Ovary (tissue), 9 donors: ENCODE data around the gene EPHA1. TPM values are rescaled to one million over a fixed set of nuclear protein-coding genes. Genes with fewer than 3 reads are reported as not detected.

ENCODE experiments used
- DNase-seq, 5 donors: peaks; one replicate each; pipeline ENCODE4 v3.0.0-alpha.2; 2019 to 2020
- H3K27ac ChIP-seq, 2 donors: fragments of 200-600 bp; one replicate each; pipeline versions ENCODE4 v1.5.1 to v1.8.0; 2019 to 2022
- H3K27me3 ChIP-seq: fragments of 200-600 bp; one replicate; pipeline ENCODE4 v1.8.0; 2022
- H3K36me3 ChIP-seq: fragments of 200-600 bp; sonication (generic); one replicate; pipeline ENCODE4 v1.5.1; 2019
- H3K4me1 ChIP-seq: one replicate; pipeline ENCODE4 v1.8.1; 2013; ENCODE audit warnings: mild to moderate bottlenecking, moderate library complexity; ENCODE audit not compliant: insufficient read depth
- H3K4me3 ChIP-seq: fragments of 200-600 bp; sonication (generic); one replicate; pipeline ENCODE4 v1.5.1; 2017
- H3K9me3 ChIP-seq, 2 donors: fragments of 200-600 bp in 1 of 2; sonication (generic) in 1 of 2; one replicate each; pipeline versions ENCODE4 v1.5.1 to v1.8.1; 2013 to 2019; ENCODE audit warnings: mild to moderate bottlenecking in 1 of 2, moderate library complexity in 1 of 2
- EP300 ChIP-seq: sonication (generic); formaldehyde crosslinking; IDR thresholded peaks from one replicate; pipeline ENCODE4 v1.6.1; 2017; ENCODE audit warnings: antibody characterized with exemption
- POLR2A ChIP-seq: fragments of 450-650 bp; IDR thresholded peaks from one replicate; pipeline ENCODE4 v1.6.1; 2017; ENCODE audit warnings: antibody characterized with exemption, mild to moderate bottlenecking, moderate library complexity
- WGBS, 3 donors: extraction: QIAGEN DNeasy Blood & Tissue Kit in 1 of 3; methylation state at CpG; one replicate each; pipeline versions ENCODE4 v1.1.5 to v1.1.7; 2013 to 2017; 5-methylcytosine and 5-hydroxymethylcytosine counted together
- intact Hi-C, 4 donors: fragments of 100-400 bp; cut with DNase I; formaldehyde crosslinking; loops; one replicate each; pipeline versions ENCODE4 v1.11.0 to v1.15.1; 2022 to 2023
- polyA plus RNA-seq, 2 donors: library from polyadenylated mRNA; stranded (reverse); fragments of 200-250 nt in 1 of 2; fragments of 350-450 nt in 1 of 2; fragmentation: Illumina TruSeq in 1 of 2; extraction: RNeasy Lipid Tissue Mini Kit (QIAGEN cat#74804) in 1 of 2; gene quantifications; one replicate each; pipeline ENCODE4 v1.2.3, GENCODE V29; 2013 to 2014
- total RNA-seq, 7 donors: library from RNA; depleted of rRNA in 2 of 7; stranded (reverse); fragments of >200 nt in 2 of 7; fragmentation: NEBNext Ultra II Directional in 3 of 7; extraction: Animal tissue kit (Norgen Biotek cat#: 25700) in 3 of 7; gene quantifications; one replicate each; pipeline versions ENCODE4 v1.1.0 to v1.2.4, GENCODE V29; 2016 to 2023
- TF ChIP-seq, protein P1 (sequence below), 3 donors: fragments of 450-650 bp in 2 of 3; fragments of 200-600 bp in 1 of 3; IDR thresholded peaks; one replicate each; pipeline versions ENCODE4 v1.5.1 to v1.8.0; 2016 to 2022; ENCODE audit warnings: antibody characterized with exemption in 3 of 3, mild to moderate bottlenecking in 1 of 3
- donor health status: DM: no; HTN: no; CAD: no; lungs with moderate emphysema.
- donor health status: DM: no; HTN: no; CAD: no.
- donor health status: Bipolar disorder and iron deficiency.
- donor health status: DM: yes; HTN: yes; CAD: no.
- donor health status: DM: no; HTN: no; CAD: no.
- donor health status: DM: yes; HTN: yes; CAD: no.

The EPHA1 gene
- total and polyA plus RNA-seq, 9 donors: 0.21 to 21.3 (median 1.7) TPM; not detected in 1

DNA sequence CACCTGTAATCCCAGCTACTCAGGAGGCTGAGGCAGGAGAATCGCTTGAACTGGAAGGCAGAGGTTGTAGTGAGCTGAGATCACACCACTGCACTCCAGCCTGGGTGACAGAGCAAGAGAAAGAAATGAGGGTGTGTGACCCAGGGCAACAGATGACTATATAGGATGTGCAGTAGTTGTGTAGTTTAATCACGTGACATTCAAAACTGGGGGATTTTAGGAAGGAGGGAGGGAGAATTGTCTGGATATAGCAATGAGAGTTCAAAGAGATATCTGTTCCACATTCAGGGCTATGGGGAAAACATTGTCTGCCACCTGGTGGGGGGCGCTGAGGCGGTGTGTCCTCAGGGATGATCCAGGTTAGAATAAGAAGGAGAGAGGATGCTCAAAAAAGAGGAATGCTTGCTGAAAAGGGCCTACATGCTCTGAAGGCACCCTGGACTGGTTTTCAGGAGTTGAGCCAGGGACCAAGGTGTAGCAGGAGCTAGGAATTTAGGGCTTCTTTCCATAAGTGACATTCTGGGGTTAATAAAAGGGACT is 35.3 kb downstream of the EPHA1 start:
- WGBS, 3 donors: 79 to 89% (median 83%) methylated on average over 4 of the region's 4 CpGs
- Histone ChIP-seq H3K36me3 (no peaks in the 10 kb centered on the region), H3K27me3 (no peaks in the 10 kb centered on the region), H3K4me3 (no peak overlapping the region), H3K27ac (no peak overlapping the region), H3K4me1 (no peaks in the 10 kb centered on the region), H3K9me3 (no peaks in the 10 kb centered on the region)
- intact Hi-C loops: no loop called here
- no peak for DNase-seq
- TF ChIP-seq POLR2A (no peak), EP300 (no peak)
- TF ChIP-seq, protein P1, sequence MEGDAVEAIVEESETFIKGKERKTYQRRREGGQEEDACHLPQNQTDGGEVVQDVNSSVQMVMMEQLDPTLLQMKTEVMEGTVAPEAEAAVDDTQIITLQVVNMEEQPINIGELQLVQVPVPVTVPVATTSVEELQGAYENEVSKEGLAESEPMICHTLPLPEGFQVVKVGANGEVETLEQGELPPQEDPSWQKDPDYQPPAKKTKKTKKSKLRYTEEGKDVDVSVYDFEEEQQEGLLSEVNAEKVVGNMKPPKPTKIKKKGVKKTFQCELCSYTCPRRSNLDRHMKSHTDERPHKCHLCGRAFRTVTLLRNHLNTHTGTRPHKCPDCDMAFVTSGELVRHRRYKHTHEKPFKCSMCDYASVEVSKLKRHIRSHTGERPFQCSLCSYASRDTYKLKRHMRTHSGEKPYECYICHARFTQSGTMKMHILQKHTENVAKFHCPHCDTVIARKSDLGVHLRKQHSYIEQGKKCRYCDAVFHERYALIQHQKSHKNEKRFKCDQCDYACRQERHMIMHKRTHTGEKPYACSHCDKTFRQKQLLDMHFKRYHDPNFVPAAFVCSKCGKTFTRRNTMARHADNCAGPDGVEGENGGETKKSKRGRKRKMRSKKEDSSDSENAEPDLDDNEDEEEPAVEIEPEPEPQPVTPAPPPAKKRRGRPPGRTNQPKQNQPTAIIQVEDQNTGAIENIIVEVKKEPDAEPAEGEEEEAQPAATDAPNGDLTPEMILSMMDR (IDR thresholded peaks at IDR 0.05): no peak

DNA sequence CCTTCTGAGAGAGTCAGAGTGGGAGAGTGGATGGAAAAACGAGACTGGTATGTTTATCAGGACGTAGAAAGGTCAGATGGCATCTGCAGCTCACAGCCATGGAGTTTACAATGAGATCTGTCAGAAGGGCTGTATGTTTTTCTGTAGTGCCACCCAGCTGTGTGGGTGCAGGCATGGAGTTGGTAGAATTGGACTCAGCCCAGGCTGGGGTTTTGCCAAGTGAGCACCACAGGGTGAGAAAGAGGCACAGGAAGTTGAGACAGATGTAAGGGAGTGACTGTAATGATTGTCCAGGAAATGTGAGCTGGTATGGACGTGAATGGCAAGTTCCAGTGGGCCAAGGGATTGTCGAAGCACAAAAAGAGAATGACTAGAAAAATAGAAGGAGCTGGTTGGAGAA is 36.6 kb downstream of the EPHA1 start:
- Histone ChIP-seq H3K9me3 (no peaks in the 10 kb centered on the region), H3K4me3 (no peak overlapping the region), H3K36me3 (no peaks in the 10 kb centered on the region), H3K4me1 (no peaks in the 10 kb centered on the region), H3K27ac (no peak overlapping the region), H3K27me3 (no peaks in the 10 kb centered on the region)
- DNase-seq: no peak
- 62 to 65% (median 63%) methylated on average over 4 of the region's 4 CpGs for WGBS, 3 donors
- intact Hi-C loops: no loop called here
- TF ChIP-seq EP300 (no peak), POLR2A (no peak)
- TF ChIP-seq, protein P1 (IDR thresholded peaks at IDR 0.05): no peak

DNA sequence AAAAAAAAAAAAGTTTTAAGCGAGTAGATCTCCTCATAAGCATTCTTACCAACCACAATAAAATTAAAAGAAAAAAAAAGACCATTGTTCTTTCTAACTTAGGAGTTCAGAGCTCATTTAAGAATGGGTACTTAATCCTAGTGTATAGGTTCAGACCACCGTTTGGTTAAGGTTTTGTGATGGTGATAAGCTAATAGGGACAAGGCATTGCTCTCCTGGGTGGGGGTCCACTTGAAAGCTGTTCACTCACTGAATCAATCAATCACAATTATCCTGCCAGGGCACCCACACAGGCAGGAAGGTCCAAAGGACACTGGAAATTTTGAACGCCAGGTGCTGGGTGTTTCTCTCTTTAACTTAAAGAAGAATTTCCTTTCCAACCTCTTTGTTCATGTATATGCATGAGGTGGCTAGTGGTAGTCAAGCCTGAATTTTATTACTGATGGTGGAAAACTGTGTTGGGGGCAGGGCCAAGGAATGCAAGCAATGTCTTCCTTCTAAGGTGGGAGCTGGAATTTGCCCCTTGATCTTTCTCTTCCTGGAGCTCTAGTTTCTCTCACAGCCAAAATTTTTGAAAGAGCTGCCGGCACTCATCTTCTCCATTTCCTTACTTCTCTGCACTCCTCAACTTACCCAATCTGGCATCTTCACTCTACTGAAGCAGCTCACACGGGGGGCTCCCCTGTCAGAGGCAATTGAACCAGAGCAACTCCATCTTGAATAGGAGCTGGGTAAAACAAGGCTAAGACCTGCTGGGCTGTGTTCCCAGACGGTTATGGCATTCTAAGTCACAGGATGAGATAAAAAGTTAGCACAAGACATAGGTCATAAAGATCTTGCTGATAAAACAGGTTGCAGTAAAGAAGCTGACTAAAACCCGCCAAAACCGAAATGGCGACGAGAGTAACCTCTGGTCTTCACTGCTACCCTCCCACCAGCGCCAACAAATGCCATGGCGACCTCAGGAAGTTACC is 38.7 kb downstream of the EPHA1 start:
- no peak overlapping the region for H3K27ac ChIP-seq
- no peaks in the 10 kb centered on the region for H3K36me3 ChIP-seq
- no peak overlapping the region for H3K4me3 ChIP-seq
- intact Hi-C loops: no loop called here
- TF ChIP-seq POLR2A (no peak), EP300 (no peak)
- TF ChIP-seq, protein P1 (IDR thresholded peaks at IDR 0.05): no peak
- WGBS, 3 donors: 78 to 81% (median 78%) methylated on average over 12 of the region's 12 CpGs
- no peaks in the 10 kb centered on the region for H3K4me1 ChIP-seq
- H3K27me3 ChIP-seq: no peaks in the 10 kb centered on the region
- DNase-seq: no peak
- no peaks in the 10 kb centered on the region for H3K9me3 ChIP-seq

DNA sequence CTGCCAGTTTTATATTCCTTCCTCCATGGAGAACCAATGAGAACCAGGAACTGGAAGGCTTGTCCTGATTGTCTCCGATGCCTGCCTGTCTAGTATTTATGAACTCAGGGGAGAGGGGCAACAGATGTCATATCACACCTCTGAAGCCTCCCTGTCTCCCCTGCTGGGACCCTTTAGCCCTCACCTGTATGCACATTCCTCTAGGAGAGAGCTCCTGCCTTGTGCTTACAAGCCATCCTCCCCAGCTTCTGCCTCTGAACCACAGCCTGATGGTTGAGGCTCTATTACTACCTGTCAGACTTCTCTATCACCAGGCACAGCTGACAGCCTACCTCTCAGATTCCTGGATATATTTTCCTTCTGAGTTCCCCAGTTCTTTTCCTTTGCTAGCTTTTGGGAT is 40.3 kb downstream of the EPHA1 start:
- H3K9me3 ChIP-seq: no peaks in the 10 kb centered on the region

More for the DNA sequence above, 40.3 kb downstream of the EPHA1 start:
- H3K36me3 ChIP-seq: no peaks in the 10 kb centered on the region
- no peak for TF ChIP-seq EP300
- TF ChIP-seq POLR2A: no peak
- TF ChIP-seq, protein P1 (IDR thresholded peaks at IDR 0.05): no peak
- intact Hi-C loops: no loop called here
- no peak overlapping the region for H3K4me3 ChIP-seq
- DNase-seq: no peak
- no peaks in the 10 kb centered on the region for H3K4me1 ChIP-seq
- no peak overlapping the region for H3K27ac ChIP-seq
- 87 to 100% (median 95%) methylated on average over 1 of the region's 1 CpG for WGBS, 3 donors
- H3K27me3 ChIP-seq: no peaks in the 10 kb centered on the region
